Liver (tissue), 2 donors: ENCODE measurements around the gene RAB44.
A peak's percentile ranks its signal among the peaks of the same experiment; 100 is the strongest.

Experiments used
- YY1 ChIP-seq: IDR thresholded peaks from 2 replicates; pipeline ENCODE4 v1.6.1; 2016; ENCODE audit warnings: antibody characterized with exemption, mild to moderate bottlenecking
- TF ChIP-seq, protein P1 (sequence below): fragments of 150-350 bp; IDR thresholded peaks from 2 replicates; pipeline ENCODE4 v1.5.1; 2017; ENCODE audit warnings: improper control_type of control experiment, low read depth, low read length; ENCODE audit not compliant: missing input control
- TF ChIP-seq, protein P2 (sequence below): IDR thresholded peaks from 2 replicates; pipeline ENCODE4 v1.6.1; 2016; ENCODE audit warnings: antibody characterized with exemption
- donor health status: healthy.

DNA sequence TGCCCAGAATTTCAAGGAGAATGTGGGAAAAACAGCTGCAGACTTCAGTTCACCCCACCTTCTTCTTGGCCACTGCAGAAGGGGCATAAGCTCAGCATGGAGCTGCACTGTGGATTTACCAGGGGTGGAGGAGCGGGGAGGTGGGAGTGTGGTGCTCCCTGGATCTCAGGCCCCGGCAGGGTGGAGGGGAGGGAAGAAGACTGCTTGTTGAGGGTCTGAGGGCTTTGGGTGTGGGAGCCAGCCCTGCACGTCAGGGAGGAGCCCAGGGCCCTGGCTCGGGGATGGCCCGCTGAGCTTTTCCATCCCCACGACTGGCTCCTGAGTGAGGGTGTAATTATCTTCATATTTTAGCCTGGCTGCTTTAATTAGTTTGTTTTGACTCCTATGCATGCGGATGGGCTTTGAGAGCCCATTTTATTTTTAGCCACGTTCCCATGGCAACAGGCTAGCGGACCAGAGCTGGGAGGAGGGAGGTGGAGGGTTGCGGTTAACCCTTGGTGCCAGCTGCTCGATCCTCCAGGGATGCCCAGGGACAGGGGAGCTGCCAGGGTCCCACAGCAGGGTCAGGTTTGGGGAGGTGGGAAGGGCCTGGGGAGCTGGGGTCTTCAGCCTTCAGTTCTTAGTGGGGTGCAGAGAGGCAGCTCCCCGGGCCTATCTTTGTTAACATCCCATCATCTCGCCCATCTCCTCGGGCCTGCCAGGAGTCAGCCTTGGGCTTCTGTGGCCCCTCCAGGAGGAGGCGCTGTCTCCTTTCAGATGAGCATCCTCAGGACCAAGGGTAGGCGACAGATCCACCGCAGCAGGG lies 68.2 kb downstream of the RAB44 start:
- TF ChIP-seq, protein P1, sequence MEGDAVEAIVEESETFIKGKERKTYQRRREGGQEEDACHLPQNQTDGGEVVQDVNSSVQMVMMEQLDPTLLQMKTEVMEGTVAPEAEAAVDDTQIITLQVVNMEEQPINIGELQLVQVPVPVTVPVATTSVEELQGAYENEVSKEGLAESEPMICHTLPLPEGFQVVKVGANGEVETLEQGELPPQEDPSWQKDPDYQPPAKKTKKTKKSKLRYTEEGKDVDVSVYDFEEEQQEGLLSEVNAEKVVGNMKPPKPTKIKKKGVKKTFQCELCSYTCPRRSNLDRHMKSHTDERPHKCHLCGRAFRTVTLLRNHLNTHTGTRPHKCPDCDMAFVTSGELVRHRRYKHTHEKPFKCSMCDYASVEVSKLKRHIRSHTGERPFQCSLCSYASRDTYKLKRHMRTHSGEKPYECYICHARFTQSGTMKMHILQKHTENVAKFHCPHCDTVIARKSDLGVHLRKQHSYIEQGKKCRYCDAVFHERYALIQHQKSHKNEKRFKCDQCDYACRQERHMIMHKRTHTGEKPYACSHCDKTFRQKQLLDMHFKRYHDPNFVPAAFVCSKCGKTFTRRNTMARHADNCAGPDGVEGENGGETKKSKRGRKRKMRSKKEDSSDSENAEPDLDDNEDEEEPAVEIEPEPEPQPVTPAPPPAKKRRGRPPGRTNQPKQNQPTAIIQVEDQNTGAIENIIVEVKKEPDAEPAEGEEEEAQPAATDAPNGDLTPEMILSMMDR = peak; percentile 83
- TF ChIP-seq YY1 = no peak
- TF ChIP-seq, protein P2, sequence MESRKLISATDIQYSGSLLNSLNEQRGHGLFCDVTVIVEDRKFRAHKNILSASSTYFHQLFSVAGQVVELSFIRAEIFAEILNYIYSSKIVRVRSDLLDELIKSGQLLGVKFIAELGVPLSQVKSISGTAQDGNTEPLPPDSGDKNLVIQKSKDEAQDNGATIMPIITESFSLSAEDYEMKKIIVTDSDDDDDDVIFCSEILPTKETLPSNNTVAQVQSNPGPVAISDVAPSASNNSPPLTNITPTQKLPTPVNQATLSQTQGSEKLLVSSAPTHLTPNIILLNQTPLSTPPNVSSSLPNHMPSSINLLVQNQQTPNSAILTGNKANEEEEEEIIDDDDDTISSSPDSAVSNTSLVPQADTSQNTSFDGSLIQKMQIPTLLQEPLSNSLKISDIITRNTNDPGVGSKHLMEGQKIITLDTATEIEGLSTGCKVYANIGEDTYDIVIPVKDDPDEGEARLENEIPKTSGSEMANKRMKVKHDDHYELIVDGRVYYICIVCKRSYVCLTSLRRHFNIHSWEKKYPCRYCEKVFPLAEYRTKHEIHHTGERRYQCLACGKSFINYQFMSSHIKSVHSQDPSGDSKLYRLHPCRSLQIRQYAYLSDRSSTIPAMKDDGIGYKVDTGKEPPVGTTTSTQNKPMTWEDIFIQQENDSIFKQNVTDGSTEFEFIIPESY = no peak
